Stimulated activated CD4-positive, alpha-beta T cell treated with anti-CD3 and anti-CD28 coated beads, Interleukin-15, amount 100 ng/mL, for 1 hour (primary cell): Measurements from ENCODE around the gene NINL.
"Not testable (repeated sequence)": the region's sequence is repeated elsewhere in the genome, so short reads cannot be mapped to it uniquely, and the experiment has no call there.

Experiments
- DNase-seq, 2 donors: peaks; one replicate each; pipeline ENCODE4 v3.0.0-alpha.2; 2020; ENCODE audit warnings: low read depth in 1 of 2, low spot score in 1 of 2

Gene NINL

DNA sequence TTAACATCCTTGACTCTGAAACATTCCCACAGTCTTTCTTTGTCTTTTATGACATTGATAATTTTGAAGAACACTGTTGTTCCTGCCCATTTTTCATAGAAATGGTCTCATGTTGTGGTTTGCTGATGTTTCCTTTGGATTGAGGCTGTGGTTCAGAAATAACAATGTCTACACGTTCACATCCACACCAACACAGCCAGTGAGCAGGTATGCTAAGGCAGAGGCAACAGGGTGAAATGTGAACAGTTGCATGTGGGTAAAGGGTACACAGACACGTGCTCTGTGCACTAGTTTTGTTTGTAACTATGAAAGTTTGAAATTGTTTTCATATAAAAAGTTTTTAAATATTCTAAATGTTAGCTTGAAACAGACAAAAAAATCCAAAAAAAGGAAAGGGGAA, 99.5 kb downstream of the NINL start:
- DNase-seq = no peak

DNA sequence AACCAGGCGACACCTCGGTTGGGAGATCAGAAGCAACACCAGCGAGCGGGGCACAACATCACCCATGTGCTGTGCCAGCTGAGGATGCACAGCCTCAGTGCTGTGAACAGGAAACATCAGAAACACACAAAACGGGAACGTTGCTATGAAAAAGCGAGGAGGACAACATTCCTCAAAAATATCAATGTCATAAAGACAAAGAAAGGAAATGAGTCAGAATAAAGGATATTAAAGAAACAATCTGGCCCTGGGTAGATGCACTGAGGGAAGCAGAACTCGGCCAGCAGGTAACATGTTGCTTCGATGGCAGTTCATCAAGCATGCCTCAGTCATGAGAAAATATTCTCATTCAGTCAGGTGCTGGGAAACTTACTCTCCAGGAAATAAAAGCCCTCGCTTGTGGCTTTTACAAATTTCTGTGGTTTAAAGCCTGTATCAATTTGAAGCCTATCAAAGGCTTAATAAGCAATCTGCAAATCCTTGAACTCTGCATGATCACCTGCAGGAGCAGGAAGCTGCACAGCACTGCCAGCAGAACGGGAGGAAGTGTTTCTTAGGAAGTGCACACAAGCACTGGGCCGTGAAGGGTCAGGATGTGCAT, 100.3 kb downstream of the NINL start:
- DNase-seq = no peak

DNA sequence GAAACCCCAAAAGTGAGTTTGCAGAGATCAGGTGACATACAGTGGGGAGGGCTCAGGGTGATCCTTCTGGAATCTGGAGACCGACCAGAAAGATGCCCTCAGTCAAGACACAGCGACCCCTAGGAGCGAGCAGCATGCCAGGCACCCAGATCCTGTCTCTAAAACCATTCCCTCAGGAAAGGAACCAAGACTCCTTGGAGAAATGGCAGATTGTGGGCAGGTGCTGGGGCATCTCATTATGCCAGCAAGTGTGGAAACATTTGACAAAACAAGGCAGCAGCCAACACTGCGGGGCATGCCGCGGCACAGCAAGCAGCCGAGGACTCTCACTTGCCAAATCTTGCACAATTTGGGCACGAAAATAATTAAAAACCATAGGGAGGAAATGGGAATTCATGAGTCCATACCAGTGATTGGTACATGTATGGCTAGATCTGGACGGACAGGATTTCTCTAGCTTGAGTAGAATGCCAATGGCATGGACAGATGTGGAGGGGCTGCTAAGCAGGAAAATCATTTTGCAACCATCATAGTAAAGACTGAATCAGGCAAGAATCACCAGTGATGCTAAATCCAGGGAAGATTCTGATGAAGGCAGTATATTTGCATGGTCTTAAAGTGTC, 101.0 kb downstream of the NINL start:
- DNase-seq = no peak

DNA sequence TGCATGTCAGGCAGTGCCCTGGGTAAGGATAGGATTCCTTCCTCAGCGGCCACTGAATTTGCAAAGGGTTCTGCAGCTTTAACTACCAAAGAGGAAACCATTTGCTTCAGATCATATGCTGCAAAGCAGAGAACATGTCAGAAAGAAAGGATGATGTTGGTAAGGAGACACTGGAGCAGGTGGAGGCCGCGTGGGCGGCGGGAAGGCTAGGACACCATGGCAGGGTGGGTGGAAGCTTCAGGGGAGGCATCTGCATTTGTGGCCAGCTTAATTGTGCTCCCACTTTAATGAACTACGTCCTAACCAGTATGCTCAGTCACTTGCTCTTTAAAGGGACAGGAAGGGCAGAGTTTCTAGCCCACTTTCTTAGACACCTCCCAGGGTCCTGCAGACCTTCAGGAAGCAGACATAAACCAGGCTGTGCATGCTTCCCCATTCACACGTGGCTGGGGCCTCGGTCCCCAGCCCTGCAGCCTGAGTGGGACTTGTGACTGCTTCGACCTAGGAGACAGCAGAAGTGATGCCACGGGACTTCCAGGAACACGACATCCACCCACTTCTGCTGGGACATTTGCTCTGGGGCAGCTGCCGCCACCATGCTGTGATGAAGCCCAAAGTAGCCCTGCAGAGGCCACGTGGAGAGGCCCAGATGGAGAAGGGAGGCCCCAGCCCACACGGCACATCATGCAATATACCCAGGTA, 101.7 kb downstream of the NINL start:
- no peak for DNase-seq

DNA sequence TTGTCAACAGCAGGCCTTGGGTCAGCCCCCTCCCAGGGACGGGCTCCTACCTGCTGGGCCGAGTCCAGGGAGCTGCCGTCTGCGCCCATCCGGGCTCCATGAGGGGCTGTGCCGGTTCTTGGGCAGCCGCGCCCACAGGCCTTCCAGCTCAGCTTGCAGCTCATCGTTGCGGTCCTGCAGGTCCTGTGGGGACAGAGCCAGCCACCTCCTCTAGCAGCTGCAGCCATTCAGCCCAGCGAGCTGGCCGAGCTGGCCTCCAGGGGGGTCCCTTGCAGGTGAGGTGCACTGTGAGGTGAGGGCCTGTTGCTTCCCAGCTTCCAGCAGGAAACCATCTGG, 103.4 kb downstream of the NINL start:
- DNase-seq = no peak

DNA sequence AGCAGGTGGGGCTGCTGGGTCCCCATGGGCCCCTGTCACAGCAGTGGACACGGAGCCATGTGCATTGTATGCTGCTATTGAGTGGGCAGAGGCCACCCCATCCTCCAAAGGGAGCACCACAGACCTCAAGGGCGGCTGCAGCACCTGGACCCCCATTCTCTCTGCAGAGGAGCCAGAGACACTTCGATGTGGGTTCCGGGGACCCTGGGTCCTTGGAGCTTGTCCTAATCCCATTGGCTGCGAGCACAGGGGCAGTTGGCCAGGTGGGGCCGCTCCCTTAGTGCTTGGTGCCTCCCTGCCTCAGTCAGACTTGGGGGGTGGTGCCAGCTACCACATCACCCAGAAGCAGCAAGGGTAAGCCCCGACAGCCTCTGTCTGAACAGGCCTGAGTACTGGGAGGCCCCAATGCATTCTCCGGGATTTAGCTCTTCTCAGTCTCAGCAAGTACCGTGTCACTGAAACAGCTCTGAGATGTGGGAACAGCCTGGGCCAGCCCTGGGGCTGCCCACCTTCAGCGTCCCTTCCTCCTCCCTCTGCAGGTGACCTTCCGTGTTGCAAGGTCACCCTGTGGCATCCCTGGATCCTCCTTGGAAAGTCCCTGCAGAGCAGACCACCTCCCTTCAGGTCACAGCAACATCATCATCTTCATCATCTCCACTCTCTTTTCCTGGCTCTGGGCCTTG, 104.0 kb downstream of the NINL start:
- no peak for DNase-seq

DNA sequence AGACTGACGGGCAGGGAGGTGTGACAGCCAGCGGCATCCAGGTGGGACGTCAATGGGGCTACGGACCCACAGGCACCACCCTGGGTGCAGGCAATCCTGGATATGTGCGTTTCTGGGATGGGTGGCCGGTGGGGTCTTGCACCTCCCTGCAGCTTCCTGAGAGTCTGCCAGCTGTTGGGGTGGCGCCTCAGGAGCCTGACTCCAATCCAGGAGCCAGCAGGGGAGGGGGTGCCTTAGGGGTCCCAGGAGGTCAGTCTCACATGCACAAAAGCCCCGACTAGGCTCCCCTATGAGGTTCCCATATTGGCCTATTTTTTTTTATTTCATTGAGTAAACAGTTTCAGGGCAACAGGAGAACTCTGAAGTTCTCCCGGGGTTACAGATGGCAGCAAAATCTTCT, 104.5 kb downstream of the NINL start:
- no peak for DNase-seq

DNA sequence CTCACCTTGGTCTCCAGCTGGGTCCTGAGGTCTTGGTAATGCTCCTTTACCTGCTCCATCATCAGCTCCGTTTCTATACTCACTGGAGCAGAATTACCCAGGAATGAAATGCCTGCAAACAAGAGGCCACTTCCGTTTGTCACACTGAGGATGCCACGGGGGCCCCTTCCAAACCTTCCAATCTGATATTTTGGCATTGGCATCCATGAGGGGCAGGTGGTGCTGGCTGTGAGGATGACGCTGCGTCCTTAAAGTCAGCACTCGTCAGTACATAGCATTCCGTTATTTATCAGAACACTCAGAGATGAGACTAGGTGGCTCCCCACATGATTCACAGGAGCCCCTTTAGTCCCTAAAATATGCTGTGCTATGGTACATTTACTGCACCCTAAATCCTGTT, 105.2 kb downstream of the NINL start:
- no peak for DNase-seq

DNA sequence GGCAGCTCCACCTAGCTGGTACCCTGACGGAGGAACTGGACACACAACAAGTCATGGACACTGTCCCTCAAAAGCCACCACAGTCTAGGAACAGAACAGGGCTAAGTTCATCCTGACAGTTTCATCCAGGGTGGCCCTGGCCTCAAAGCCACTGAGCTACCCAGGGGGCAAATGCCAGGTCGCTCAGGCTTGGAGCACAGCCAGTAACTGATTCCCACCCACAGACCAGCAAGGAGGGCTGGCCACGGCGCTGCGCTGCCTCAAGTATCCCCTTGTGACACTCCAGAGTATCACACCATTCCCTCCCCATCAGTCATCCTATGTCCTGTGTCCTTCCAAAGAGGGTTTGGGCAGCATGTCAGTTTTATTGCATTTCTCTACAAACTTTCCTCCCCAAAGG, 105.7 kb downstream of the NINL start:
- DNase-seq = no peak

DNA sequence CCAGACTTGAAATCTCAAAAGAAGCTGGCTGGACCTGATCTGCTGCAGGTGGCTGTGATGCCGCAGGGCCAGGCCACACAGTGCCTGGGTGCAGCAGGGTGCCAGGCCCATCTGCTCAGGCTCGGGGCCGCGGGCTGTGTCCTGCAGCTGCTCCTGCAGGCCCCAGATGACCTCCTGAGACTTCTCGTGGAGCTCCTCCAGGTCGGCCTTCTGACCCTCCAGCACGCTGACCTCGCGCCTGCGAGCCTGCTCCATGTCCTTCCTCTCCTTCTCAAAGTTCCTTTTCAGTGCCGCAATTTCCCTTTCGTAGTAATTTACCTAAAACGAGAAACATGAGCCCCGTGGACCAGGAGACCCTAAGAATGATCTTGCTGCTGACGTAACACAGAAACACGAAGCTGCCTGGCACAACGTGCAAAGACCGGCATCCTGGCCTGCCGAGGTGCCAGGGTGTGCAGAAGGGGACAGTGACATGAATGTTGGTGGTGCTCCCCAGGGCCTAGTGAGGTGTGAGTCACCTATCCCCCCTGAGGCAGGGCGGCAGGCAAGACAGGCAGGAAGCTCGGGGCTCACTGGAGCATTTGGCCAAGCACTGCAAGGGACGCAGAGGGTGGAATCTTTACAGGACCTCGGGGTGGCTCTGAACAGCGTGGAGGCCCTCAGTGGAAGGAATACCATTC, 106.3 kb downstream of the NINL start:
- DNase-seq = no peak

DNA sequence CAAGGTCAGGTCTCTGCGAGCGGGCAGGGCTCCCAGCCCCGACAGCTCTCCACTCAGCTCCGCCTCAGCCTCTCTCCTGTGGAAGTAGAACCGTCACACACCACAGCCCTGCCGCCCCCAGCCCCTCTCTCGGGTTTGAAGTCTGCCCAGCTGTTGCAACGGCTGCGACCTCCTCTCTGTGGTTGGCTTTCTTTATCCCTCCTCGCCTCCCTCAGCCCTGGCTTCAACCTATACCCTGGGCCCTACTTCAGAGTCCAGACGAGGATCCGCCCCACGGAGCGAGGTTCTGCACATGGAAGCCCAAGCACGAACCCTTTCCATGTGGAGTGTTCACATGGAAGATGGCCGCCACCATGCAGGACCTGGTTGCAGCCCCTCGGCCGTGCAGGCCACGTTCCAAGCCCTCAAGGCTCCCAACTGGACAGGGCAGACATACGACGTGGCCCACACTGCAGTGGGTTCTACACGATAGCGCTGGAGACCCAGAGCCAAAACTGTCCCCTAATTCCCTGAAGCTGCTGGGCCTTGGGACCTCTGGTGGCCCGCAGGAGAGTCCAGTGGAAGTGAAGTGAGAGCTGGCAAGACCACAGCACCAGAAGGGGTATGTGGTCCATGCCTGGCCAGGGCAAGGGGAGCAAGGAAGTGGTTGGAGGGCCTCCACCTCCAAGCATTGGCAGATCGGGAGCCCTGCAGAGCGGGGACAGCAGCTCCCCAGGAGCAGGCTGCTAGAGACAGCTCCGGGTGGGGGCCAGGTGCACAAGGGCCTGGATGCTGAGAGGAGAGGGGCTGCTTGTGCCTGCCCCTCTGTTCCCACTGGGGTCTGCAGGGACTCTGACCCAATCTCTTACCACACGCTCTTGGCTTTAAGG, 108.1 kb downstream of the NINL start:
- no peak for DNase-seq

DNA sequence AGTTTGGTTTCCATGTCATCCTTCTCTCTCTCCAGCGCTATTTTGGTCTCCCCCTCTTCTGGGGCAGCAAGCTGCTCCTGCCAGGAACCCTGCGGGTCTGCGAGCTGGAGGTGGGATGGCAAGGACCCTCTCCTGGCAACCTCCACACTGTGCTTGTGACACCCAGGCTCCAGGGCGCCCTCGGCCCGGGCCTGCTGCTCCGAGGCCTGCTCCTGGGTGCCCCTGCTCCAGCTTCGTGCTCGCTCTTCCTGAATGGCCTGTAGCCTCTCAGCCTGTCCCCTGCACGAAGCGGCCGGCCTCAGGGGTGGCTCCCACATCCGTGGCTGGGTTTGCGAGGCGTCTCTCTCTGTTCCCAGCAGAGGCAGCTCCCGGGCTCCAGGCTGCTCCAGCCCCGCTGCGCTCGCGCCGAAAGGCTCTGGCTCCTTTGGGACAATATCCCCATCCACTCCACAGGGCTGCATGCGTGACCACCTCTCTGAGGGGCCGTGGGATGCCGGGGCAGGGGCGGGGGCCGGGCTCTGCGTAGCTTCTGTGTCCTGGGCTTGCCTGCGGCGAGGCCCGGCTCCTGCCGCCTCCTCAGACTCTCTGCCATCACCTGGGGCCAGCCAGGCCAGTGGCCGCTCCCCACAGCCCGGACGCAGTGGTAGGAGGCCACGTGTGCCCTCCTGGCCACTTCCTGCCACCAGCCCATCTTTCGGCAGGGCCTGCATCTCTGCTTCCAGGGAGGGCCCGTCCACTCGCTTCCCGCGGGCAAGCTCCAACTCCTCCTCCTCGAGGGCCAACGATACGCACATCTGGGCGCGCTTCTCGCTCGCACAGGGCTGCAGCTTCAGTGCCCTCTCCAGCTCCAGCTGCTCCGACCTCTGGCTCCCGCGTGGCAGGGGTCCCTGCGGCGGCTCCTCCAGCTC, 109.0 kb downstream of the NINL start:
- DNase-seq = no peak

DNA sequence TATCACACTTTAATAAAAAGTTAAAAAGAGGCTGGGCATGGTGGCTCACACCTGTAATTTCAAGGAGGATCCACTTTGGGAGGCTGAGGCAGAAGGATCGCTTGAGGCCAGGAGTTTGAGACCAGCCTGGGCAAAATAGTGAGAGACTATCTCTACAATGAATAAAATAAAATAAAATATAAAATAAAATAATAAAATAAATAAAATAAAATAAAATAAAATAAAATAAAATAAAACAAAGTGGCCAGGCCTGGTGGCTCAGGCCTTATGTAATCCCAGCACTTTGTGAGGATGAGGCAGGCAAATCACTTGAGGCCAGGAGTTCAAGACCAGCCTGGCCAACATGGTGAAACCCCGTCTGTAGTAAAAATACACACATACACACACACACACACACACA, 112.0 kb downstream of the NINL start:
- not testable (repeated sequence) for DNase-seq

DNA sequence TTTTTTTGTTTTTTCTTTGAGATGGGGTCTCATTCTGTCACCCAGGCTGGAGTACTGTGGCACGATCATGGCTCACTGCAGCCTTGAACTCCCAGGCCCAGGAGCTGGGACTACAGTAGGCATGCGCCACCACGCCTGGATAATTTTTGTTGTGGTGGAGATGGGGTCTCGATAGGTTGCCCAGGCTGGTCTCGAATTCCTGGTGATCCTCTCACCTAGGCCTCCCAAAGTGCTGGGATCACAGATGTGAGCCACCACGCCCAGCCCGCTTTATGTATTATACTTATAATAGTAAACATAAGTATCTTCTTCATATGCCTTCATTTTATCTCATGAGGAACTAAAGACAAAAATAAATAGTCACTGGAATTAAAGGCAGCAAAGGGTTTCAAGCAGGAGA, 114.3 kb downstream of the NINL start:
- no peak for DNase-seq

DNA sequence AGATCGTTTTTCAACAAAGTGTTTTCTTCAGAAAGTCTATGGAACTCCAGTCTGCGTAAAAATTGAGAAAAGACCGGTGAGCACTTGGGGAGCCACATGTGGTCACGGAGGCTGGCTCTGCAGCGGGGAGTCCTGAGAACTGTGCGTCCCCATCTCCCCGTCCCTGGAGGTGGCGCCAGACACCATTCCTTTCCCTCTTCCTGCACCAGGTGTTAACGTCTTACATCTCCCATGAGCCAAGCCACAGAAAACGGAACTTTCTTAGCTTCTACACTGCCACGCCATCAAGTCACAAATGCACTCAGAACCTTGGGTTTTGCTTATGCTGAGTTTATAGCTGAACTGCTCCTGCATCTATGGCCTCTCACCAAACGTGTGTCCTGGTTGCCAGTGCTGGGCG, 115.3 kb downstream of the NINL start:
- DNase-seq = peak in 1 of 2 donors; percentile 14

DNA sequence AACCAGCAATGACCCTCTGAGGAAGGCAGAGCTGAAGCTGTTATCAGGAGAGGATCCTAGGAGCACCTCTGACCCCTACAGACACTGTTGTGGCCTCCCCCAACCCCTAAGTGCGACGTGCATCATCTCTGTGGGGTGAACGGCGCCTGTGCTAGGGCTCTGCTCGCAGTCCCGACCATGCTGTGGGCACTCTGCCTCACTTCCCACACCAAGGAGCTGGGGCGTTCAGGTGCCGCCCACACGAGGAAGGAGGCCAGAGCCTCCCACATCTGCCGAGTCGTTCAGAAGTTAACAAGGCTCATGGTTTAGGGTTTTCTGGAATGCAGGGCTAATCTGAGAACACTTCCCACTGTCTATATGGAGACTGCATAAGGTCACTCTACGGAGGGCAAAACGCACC, 115.8 kb downstream of the NINL start:
- no peak for DNase-seq

DNA sequence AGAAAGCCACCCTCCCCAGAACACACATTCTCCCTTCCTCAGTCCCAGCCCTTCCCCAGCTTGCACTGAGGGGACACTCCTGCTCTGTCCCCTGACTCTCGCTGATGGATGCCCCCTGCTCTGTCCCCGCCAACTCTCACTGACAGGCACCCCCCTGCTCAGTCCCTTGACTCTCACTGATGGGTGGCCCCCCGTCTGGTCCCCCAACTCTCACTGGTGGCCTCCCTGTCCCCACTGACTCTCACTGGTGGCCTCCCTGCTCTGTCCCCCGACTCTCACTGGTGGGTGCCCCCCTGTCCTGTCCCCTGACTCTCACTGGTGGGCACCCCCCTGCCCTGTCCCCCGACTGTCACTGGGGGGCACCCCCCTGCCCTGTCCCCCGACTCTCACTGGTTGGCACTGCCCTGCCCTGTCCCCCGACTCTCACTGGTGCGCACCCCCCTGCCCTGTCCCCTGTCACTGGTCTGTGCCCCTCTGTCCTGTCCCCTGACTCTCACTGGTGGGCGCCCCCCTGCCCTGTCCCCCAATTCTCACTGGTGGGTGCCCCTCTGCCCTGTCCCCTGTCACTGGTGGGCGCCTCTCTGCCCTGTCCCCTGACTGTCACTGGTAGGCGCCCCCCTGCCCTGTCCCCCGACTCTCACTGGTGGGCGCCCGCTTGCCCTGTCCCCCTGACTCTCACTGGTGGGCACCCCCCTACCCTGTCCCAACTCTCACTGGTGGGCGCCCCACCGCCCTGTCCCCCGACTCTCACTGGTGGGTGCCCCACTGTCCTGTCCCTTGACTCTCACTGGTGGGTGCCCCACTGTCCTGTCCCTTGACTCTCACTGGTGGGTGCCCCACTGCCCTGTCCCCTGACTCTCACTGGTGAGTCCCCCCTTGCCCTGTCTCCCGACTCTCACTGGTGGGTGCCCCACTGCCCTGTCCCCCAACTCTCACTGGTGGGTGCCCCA, 116.9 kb downstream of the NINL start:
- no peak for DNase-seq

DNA sequence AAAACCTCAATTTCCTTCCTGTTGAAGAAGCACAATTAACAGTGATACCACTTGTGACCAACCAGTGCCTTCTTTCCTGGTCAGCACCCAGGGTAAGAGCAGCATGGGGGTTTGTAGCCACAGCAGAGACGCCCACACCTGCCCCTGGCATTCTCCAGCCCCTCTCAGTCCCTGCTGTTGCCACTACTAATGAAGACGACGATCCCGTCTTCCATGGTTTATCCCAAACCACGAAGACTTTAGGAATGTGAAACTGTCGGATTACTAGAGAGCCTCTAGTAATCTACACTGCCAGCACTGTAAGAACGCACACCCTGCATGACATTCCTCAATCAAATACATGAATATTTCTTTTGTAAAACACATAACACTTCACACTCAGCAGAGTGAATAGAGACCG, 117.9 kb downstream of the NINL start:
- DNase-seq = no peak

DNA sequence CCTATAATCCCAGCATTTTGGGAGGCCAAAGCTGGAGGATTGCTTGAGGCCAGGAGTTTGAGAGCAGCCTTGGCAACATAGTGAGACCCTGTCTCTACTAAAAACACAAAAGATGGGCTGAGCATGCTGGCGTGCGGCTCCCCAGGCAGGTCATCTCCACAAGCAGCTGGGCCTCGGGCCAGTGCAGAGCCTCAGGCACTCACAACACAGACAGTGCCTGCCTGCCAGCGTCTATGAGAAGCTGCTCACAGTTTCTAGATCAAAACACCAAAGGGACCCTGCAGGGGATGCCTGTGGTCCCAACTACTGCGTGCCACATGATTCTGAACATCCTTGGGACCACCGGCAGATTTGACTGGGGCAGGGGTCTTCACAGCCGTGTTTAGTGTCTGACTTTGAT, 118.5 kb downstream of the NINL start:
- no peak for DNase-seq
